Raji (cell line): ENCODE results near the gene HNF1B.

Source experiments
- POLR2A ChIP-seq: IDR thresholded peaks from 2 replicates; pipeline ENCODE4 v1.6.1; 2011; ENCODE audit warnings: low read depth, low read length, control low read depth; ENCODE audit not compliant: insufficient read depth

HNF1B gene

GRCh38 chr17:37726891-37727675 is 17.8 kb downstream of the HNF1B start:
- TF ChIP-seq POLR2A = no peak

- TF ChIP-seq POLR2A = no peak
Measured at GRCh38 chr17:37726248-37726647, 18.6 kb downstream of the HNF1B start.

- TF ChIP-seq POLR2A = no peak
Measured at GRCh38 chr17:37725601-37726146, 19.2 kb downstream of the HNF1B start.

- no peak for TF ChIP-seq POLR2A
Measured at GRCh38 chr17:37725021-37725595, 19.8 kb downstream of the HNF1B start.

- no peak for TF ChIP-seq POLR2A
Measured at GRCh38 chr17:37720989-37721388, 23.9 kb downstream of the HNF1B start.

GRCh38 chr17:37719866-37720265 is 25.0 kb downstream of the HNF1B start:
- TF ChIP-seq POLR2A = no peak

- no peak for TF ChIP-seq POLR2A
Measured at GRCh38 chr17:37718324-37719048, 26.4 kb downstream of the HNF1B start.

GRCh38 chr17:37717627-37718323 is 27.1 kb downstream of the HNF1B start:
- TF ChIP-seq POLR2A = no peak

GRCh38 chr17:37714897-37715296 is 30.0 kb downstream of the HNF1B start:
- no peak for TF ChIP-seq POLR2A

- no peak for TF ChIP-seq POLR2A
Measured at GRCh38 chr17:37713624-37714023, 31.2 kb downstream of the HNF1B start.

- no peak for TF ChIP-seq POLR2A
Measured at GRCh38 chr17:37713028-37713431, 31.8 kb downstream of the HNF1B start.

GRCh38 chr17:37711113-37711512 is 33.7 kb downstream of the HNF1B start:
- no peak for TF ChIP-seq POLR2A

- TF ChIP-seq POLR2A = no peak
Measured at GRCh38 chr17:37710344-37710886, 34.4 kb downstream of the HNF1B start.

- TF ChIP-seq POLR2A = no peak
Measured at GRCh38 chr17:37708616-37709212, 36.1 kb downstream of the HNF1B start.
